Hindlimb muscle (tissue), 1 donor: ENCODE results near the gene EMSY. TPM values are rescaled to one million over a fixed set of nuclear protein-coding genes. Genes with fewer than 3 reads are reported as not detected.
A peak's percentile ranks its signal among the peaks of the same experiment; 100 is the strongest.
"Not testable (repeated sequence)": the region's sequence is repeated elsewhere in the genome, so short reads cannot be mapped to it uniquely, and the experiment has no call there.

Source experiments
- DNase-seq: peaks from one replicate; pipeline ENCODE4 v3.0.0-alpha.2; 2013
- polyA plus RNA-seq: library from polyadenylated mRNA; unstranded; fragments of 120-200 nt; gene quantifications from one replicate; pipeline ENCODE4 v1.2.1, GENCODE V29; 2013; ENCODE audit not compliant: insufficient read length

EMSY gene
- polyA plus RNA-seq, 1 donor, result 16.5 TPM

DNA sequence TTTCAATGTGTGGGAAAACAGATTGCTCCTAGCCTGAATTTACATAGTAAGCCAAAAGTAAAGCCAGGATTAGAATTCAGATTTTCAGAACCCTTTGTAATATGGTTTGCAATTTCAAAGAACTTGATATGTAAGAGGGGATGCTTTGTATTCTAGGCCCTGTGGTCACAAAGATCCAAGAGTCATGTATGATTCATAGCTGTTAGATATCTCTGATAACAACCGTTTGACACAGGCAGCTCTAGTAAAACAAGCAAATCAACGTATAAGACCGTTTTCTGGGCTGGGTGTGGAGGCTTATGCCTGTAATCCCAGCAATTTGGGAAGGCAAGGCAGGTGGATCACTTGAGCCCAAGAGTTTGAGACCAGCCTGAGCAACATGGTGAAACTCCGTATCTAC is 79.6 kb downstream of the EMSY start:
- DNase-seq, result no peak

DNA sequence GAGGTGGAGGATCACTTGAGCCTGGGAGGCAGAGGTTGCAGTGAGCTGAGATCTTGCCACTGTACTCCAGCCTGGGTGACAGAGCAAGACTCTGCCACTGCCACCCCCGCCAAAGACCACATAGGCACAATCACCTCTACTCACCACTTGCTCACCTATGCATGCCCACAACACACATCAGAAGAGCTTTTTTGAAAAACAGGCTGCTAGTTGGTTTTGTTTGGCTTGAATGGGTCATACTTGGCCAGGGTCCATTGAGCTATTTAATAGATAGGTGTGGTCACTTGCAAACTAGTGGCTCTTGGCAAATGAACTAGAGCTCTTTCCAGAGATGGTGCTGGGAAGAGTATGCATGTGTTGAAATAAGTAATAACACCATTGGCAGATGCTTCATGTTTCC is 80.1 kb downstream of the EMSY start:
- DNase-seq, result no peak

GRCh38 chr11:76526878-76527277 is 82.1 kb downstream of the EMSY start:
- DNase-seq, result no peak

DNA sequence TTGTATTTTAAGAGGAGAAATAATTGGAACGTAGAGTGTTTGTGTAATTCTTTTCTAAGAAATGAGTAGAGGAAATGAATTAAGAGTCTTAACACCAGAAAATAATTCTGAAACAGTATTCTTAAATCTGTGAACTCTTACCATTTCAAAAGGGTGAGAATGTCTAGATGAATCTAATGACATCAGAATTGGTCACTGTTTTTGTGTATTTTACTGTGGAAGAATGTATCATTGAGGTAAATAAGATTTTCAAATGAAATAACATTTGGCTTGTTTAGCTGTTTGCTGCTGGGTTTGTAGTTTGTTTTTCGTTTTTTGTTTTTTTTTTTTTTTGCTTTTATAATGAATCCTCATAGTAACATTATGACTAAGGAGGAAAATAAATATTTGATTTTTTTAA is 97.6 kb downstream of the EMSY start:
- no peak for DNase-seq

DNA sequence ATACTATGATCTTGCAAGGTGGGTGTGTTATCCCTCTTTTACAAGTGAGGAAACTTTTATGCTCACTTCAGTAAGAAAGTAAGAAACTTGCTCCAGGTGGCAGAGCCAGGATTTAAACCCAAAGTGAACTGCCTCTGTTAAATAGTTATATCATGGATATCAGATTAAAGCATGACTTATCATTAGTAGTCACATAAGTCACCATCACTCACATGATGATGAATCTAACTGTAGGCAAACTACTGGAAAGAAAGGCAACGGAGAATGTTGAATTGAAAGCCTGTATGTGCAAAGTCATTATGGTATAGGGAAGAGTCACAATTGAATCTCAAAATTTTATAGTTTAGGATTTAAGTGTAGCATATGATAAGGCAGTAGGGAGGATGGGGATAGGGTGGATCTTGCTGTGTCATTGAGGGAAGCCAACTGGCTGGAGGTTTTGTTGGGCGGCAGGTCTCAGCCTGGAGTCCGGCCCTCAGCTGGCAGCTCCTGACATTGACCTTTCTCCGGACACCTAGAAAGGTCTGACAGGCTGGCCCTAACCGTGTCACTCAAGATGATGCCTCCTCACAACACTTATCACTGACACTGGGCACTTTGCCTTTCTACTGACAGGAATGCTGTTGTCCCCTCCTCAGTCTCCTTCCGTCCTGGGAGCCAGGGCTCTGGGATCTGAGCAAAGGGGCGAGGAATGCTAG is 98.3 kb downstream of the EMSY start:
- DNase-seq, result no peak

DNA sequence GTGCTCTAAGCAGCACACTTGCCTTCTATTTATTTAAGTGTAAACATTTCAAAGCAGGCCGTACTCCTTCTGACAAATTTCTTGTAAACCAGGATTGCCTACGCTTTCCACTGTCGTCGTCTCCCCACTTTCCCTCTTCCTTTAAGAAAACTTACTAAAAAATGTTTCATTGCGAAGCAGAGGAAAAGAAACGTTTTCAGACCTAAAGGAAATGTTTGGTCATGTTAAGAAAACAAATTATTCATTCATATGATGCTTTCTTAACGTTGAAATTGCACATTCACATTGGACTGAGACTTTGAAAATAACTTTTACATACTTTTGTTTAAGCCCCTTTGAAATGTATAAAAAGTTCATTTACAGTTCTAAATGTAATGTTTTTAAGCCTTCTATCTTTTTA is 106.0 kb downstream of the EMSY start:
- DNase-seq, result no peak

GRCh38 chr11:76551400-76551799 is 106.6 kb downstream of the EMSY start:
- DNase-seq, result peak; percentile 14

DNA sequence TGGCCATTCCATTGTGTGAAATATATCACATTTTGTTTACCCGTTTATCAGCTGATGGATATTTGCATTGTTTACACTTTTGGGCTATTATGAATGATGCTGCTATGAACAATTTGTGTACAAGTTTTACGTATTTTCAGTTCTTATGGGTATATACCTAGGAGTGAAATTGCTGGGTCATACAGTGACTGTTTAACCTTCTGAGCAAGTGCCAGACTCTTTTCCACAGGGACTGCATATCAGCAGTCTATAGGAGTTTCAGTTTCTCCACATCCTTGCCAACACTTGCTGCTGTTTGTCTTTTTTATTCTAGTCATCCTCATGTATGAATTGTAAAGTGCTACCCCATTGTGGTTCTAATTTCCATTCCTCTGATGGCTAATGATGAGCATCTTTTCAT is 108.2 kb downstream of the EMSY start:
- DNase-seq, result no peak

DNA sequence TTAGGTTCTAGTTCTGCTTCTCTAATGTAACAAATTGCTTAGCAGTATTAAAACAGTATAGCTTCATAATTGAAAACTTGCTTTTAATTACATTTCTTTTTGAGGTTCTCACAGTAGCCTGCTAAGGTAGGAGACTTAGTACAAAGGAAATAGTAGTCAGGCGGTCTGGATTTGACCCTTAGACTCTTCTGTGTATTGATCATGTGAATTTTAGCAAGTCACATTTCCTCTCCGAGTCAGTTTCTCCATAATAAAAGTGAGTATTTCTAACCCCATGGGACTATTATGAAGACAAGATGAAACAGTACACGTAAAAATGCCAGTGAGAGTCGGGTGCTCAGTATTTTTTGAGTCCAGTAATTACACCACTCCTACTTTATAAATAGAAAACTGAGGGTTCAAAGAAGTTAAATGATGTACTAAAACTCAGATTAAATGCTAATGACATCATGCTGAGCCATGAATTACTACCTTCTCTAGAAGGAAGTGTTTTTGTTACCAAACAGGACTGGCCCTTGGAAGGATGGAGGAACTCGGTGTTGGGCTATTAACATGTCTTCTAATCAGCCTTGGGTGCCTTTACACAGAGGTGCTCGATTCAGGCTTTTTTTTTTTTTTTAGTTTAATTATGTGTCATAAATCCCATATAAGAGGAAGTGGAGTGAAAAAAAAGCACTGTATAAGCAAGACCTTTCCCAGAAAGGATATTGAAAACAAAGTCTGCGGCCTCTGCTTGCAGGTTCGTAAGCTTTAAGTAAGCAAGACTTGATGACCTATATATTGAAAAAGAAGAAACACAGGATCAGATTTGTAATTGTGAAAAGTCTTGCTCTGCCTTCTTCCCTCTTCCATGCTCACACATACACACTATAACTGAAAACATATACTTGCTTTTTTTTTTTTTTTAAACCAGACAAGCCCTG is 109.0 kb downstream of the EMSY start:
- DNase-seq, result no peak

GRCh38 chr11:76554767-76555166 is 109.9 kb downstream of the EMSY start:
- DNase-seq, result no peak

- no peak for DNase-seq
Observed at GRCh38 chr11:76557466-76557865, 112.6 kb downstream of the EMSY start.

DNA sequence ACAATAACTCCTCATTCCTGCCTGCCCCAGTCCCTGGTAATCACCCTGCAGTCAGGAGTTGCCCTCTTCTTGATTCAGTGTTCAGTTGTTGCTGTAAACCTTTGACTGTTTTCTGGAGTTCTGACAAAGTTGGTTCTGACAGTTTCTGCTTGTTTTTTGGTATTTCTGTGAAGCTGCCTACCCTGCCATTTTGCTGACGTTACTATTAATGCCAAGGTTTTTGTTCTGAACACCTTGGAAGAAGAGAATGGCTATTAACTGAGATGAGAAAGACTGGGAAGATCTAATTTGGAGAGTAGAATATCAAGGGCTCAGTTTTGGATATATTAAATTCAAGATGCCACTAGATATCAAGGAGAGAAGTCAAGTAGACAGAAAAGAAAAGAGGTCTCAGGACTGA is 113.7 kb downstream of the EMSY start:
- DNase-seq, result no peak

DNA sequence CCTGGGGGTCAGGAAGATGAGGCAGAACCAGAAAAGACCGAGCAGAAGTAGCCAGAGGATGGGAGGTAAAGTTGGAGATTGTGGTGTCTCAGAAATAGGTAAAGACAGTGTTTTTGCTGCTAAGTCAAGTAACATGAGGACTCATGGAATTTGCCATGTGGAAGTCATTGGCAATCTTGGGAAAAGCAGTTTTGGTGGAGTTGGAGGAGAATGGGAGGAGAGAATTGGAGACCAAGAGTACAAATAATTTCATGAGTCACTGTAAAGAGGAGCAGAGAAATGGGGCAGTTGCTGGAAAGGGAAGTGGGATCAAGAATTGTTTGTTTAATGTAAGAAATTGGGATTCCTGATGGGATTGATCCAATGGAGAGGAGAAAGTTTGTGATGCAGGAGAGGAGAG is 114.1 kb downstream of the EMSY start:
- no peak for DNase-seq

DNA sequence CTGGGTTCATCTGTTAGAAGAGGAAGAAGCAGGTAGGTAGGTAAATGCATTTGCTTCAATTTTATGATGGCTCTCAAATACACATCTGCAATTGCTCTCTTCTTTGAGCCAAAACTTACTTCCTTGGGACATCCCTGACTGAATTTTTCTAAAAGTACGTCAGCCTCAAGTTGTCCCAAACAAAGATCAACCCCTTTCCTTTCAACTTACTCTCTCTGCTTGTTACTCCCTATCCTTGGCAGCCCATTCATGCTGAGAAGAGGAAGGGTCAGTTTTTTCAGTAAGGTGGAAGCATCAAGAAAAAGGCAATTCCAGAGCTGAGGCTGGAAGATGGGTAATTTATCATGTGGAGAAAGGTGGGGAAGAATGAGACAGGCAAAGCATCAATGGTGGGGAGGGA is 114.5 kb downstream of the EMSY start:
- DNase-seq, result peak; percentile 19

DNA sequence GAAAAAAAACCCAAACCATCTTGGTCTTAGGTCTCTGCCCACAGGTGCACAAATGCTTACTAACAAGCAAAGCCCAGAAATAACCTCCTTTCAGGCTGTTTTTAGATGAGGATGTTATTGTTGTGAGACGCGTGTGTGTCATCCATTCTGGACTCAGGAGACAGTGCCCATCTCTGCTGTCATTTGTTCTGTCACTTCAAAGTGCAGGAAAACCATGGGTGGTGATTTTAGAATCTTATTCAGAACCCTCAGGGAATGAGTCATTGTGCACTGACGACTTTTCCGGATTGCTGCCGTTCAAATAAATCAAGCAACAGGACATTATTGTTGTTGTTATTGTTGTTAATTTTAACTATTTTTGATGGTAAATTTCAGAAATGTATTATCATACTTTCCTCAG is 115.4 kb downstream of the EMSY start:
- DNase-seq, result no peak

DNA sequence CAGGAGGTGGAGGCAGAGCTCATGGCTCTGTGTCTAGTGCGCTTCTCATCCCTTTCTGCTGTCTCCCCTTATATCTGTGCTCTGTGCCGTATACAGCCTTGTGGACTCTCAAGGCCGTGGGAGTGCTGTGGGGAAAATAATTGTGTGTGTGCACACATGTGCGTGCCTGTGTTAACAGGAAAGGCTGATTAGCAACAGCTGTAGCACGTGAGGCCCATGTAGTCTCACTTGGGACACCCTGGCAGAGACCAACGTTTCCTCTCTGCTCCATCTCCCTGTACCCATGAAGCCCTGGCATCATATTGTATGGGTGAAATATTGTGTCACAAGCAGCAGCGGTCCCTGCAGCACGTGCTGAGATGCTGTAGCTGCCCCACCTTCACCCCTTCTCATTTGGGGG is 116.4 kb downstream of the EMSY start:
- DNase-seq, result no peak

GRCh38 chr11:76562541-76562940 is 117.7 kb downstream of the EMSY start:
- DNase-seq, result no peak

- DNase-seq, result no peak
Observed at GRCh38 chr11:76564364-76564763, 119.5 kb downstream of the EMSY start.

DNA sequence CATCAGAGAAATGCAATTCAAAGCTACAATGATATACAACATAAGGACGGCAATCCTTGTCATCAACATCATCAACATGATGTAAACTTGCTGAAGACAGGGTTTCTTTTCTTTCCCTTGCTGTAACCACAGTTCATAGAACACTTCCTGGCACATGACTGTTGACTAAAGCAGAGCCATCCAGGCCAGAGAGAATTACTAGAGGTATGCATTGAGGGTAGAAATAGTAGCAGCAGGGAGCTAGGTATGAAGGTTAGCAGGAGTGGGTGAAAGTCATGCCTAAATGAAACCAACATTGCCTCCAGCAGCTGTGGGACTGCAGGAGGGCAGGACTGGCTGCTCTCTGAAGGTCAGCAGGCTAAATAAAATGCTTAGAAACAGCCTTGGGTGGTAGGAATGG is 122.0 kb downstream of the EMSY start:
- no peak for DNase-seq

DNA sequence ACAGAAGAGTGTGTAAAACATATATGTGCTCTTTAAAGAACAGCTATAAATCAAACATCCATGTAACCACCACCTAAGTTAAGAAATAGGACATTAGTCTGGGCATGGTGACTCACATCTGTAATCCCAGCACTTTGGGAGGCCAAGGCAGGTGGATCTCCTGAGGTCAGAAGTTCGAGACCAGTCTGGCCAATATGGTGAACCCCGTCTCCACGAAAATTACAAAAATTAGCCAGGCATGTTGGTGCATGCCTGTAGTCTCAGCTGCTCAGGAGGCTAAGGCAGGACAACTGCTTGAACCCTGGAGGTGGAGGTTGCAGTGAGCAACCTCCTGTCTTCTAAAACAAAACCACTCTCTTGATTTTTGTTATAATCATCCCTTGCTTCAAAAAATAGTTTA is 122.4 kb downstream of the EMSY start:
- no peak for DNase-seq

GRCh38 chr11:76568139-76568538 is 123.3 kb downstream of the EMSY start:
- DNase-seq, result no peak

DNA sequence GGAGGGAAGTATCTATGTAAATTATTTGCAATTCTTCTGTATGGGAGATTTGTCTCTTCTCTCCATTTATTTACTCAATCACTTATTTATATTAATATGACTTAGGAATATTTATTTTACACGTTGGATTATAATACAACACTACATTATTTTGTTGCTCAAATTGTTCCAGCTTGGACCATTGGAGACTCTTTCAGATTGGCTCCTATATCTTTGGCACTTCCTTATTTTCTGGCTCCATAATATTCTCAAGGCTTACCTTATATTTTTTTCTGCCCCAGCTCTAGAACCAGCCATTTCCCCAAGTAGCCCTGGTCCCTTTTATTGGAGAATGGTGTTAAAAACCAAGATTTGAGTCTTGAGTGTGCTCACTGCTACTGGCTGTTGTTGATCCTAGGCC is 123.8 kb downstream of the EMSY start:
- DNase-seq, result no peak

- not testable (repeated sequence) for DNase-seq
Observed at GRCh38 chr11:76572181-76572875, 127.5 kb downstream of the EMSY start.

GRCh38 chr11:76574406-76574805 is 129.6 kb downstream of the EMSY start:
- DNase-seq, result no peak
